IPS DF 6.9 (cell line): Measurements from ENCODE around the gene CASP14.

Experiments used
- DNase-seq: peaks from one replicate; pipeline ENCODE4 v3.0.0-alpha.2; 2013; ENCODE audit warnings: low read depth, low spot score
- H3K27ac ChIP-seq: one replicate; pipeline ENCODE4 v1.5.1; 2013; ENCODE audit warnings: low read length, control low read depth
- H3K27me3 ChIP-seq: 2 replicates; pipeline ENCODE4 v1.6.1; 2013; ENCODE audit warnings: mild to moderate bottlenecking, low read length; ENCODE audit not compliant: control insufficient read depth, insufficient read depth
- H3K36me3 ChIP-seq: 2 replicates; pipeline ENCODE4 v1.6.1; 2013; ENCODE audit warnings: low read length; ENCODE audit not compliant: control insufficient read depth, insufficient read depth
- H3K4me1 ChIP-seq: 2 replicates; pipeline ENCODE4 v1.6.1; 2013; ENCODE audit warnings: low read length; ENCODE audit not compliant: control insufficient read depth, insufficient read depth
- H3K4me3 ChIP-seq: 2 replicates; pipeline ENCODE4 v1.5.1; 2013; ENCODE audit warnings: mild to moderate bottlenecking, low read length
- H3K9me3 ChIP-seq: 2 replicates; pipeline ENCODE4 v1.6.1; 2013; ENCODE audit warnings: low read length, inconsistent platforms; ENCODE audit not compliant: control insufficient read depth, insufficient read depth
- WGBS: extraction: QIAGEN DNeasy Blood & Tissue Kit; methylation state at CpG from one replicate; pipeline ENCODE4 v1.1.7; 2013; ENCODE audit warnings: mixed read lengths, missing lambda C conversion rate; ENCODE audit not compliant: insufficient read length, insufficient coverage; 5-methylcytosine and 5-hydroxymethylcytosine counted together

The CASP14 gene

GRCh38 chr19:15028490-15028889, 20.8 kb upstream of the CASP14 start:
- WGBS = 100% methylated on average over 2 of the region's 5 CpGs
- Histone ChIP-seq H3K4me3 (no peak overlapping the region), H3K27me3 (no peaks in the 10 kb centered on the region), H3K36me3 (no peaks in the 10 kb centered on the region), H3K9me3 (no peaks in the 10 kb centered on the region), H3K27ac (no peak overlapping the region), H3K4me1 (no peaks in the 10 kb centered on the region; the same call in 1 of the 2 replicates)
- DNase-seq = no peak

GRCh38 chr19:15031675-15032074, 17.6 kb upstream of the CASP14 start:
- Histone ChIP-seq H3K27me3 (no peaks in the 10 kb centered on the region), H3K36me3 (no peaks in the 10 kb centered on the region), H3K27ac (no peak overlapping the region), H3K9me3 (no peaks in the 10 kb centered on the region), H3K4me1 (no peaks in the 10 kb centered on the region), H3K4me3 (no peak overlapping the region)
- WGBS = no CpG with 5 or more reads among the region's 1 CpG
- DNase-seq = no peak

- DNase-seq = no peak
- no CpG with 5 or more reads among the region's 1 CpG for WGBS
- no peaks in the 10 kb centered on the region for H3K36me3 ChIP-seq
- H3K4me3 ChIP-seq = no peak overlapping the region
- H3K4me1 ChIP-seq = no peaks in the 10 kb centered on the region
- H3K27me3 ChIP-seq = no peaks in the 10 kb centered on the region
- no peaks in the 10 kb centered on the region for H3K9me3 ChIP-seq
- H3K27ac ChIP-seq = no peak overlapping the region
These were observed 13.4 kb upstream of the CASP14 start for GRCh38 chr19:15035795-15036311.

GRCh38 chr19:15037586-15037985, 11.7 kb upstream of the CASP14 start:
- Histone ChIP-seq H3K4me1 (no peaks in the 10 kb centered on the region), H3K4me3 (no peak overlapping the region), H3K9me3 (no peaks in the 10 kb centered on the region), H3K27me3 (no peaks in the 10 kb centered on the region), H3K27ac (no peak overlapping the region), H3K36me3 (no peaks in the 10 kb centered on the region)
- no CpG with 5 or more reads among the region's 4 CpGs for WGBS
- no peak for DNase-seq

DNA sequence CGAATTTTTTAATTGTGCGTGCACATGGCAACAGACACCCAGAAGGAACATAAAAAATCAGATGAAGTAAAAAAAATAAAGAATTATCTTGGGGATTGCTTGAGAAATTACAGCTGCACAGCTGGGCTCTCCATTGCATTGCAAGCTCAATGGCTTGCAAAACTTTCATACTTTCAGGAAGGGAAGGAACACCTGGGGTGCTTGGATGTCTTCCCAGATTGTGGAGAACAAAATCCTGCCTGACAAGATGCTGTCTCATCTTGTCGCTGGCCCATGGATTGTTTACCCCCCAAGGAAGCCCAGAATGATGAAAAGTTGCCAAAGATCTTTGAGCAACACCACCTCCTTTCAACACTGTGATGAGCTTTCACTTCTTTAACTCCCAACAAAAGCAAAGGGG, 11.0 kb upstream of the CASP14 start:
- Histone ChIP-seq H3K4me3 (no peak overlapping the region), H3K4me1 (no peaks in the 10 kb centered on the region), H3K36me3 (no peaks in the 10 kb centered on the region), H3K27me3 (no peaks in the 10 kb centered on the region), H3K9me3 (no peaks in the 10 kb centered on the region), H3K27ac (no peak overlapping the region)
- WGBS = no CpG with 5 or more reads among the region's 3 CpGs
- no peak for DNase-seq

- Histone ChIP-seq H3K36me3 (no peaks in the 10 kb centered on the region), H3K27ac (no peak overlapping the region), H3K4me3 (no peak overlapping the region), H3K27me3 (no peaks in the 10 kb centered on the region), H3K9me3 (no peaks in the 10 kb centered on the region), H3K4me1 (no peaks in the 10 kb centered on the region)
- DNase-seq = no peak
- no CpG with 5 or more reads among the region's 1 CpG for WGBS
These were observed 7.3 kb upstream of the CASP14 start for GRCh38 chr19:15042003-15042402.

- WGBS = no CpG with 5 or more reads among the region's 2 CpGs
- no peak overlapping the region for H3K27ac ChIP-seq
- H3K27me3 ChIP-seq = no peaks in the 10 kb centered on the region
- DNase-seq = no peak
- H3K9me3 ChIP-seq = no peaks in the 10 kb centered on the region
- H3K4me3 ChIP-seq = no peak overlapping the region
- H3K36me3 ChIP-seq = no peaks in the 10 kb centered on the region
- no peaks in the 10 kb centered on the region for H3K4me1 ChIP-seq
These were observed 6.5 kb upstream of the CASP14 start for GRCh38 chr19:15042826-15043225.

GRCh38 chr19:15045506-15045905, 3.8 kb upstream of the CASP14 start:
- no peaks in the 10 kb centered on the region for H3K4me1 ChIP-seq
- no peak overlapping the region for H3K4me3 ChIP-seq
- H3K27ac ChIP-seq = no peak overlapping the region
- no peak for DNase-seq
- H3K27me3 ChIP-seq = no peaks in the 10 kb centered on the region
- no peaks in the 10 kb centered on the region for H3K9me3 ChIP-seq
- H3K36me3 ChIP-seq = no peaks in the 10 kb centered on the region
- WGBS = no CpG with 5 or more reads among the region's 3 CpGs

DNA sequence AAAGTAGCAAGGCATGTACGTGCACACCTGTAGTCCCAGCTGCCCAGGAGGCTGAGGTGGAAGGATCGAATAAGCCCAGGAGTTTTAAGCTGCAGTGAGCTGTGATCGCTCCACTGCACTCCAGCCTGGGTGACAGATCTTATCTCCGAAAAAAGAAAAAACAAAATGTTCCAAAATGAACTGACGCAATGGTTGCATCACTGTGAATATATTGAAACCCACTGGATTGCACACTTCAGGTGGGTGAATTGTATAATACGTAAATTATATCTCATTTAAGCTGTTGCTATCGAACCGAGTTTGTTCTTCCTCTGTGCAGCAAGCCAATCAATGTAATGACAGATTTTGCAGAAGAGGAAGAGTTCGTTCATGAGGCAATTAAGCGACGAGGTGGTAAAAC, 1.6 kb upstream of the CASP14 start:
- no CpG with 5 or more reads among the region's 11 CpGs for WGBS
- no peak for DNase-seq
- H3K27ac ChIP-seq = no peak overlapping the region
- H3K36me3 ChIP-seq = no peaks in the 10 kb centered on the region
- H3K4me1 ChIP-seq = no peaks in the 10 kb centered on the region
- no peaks in the 10 kb centered on the region; the same call in 1 of the 2 replicates for H3K9me3 ChIP-seq
- H3K27me3 ChIP-seq = no peaks in the 10 kb centered on the region
- no peak overlapping the region for H3K4me3 ChIP-seq

DNA sequence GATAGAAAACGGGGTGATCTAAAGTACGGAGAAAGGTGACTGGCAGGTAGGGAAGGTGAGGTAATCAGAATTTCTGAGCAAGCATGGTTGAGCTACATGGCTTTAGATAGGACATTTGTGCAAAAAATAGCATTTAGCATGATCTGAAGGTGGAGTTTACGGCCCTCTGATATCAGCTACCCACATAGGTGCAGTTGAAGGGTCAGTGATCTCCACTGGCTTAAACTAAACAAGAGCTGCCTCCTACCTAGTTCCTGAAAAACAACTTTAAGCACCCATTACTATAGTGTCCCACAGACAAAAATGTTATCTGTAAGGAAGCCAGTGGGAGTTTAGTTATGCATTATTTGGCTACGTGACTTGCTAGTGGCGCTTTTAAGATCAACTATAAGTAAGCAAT, 1.2 kb upstream of the CASP14 start:
- WGBS = no CpG with 5 or more reads among the region's 5 CpGs
- no peak overlapping the region for H3K4me3 ChIP-seq
- H3K4me1 ChIP-seq = no peaks in the 10 kb centered on the region
- H3K27me3 ChIP-seq = no peaks in the 10 kb centered on the region
- DNase-seq = no peak
- H3K27ac ChIP-seq = no peak overlapping the region
- no peaks in the 10 kb centered on the region; the same call in 1 of the 2 replicates for H3K9me3 ChIP-seq
- H3K36me3 ChIP-seq = no peaks in the 10 kb centered on the region

- Histone ChIP-seq H3K27ac (no peak overlapping the region), H3K9me3 (no peaks in the 10 kb centered on the region; the same call in 1 of the 2 replicates), H3K4me1 (no peaks in the 10 kb centered on the region), H3K4me3 (no peak overlapping the region), H3K27me3 (no peaks in the 10 kb centered on the region), H3K36me3 (no peaks in the 10 kb centered on the region)
- DNase-seq = no peak
- 100% methylated on average over 2 of the region's 2 CpGs for WGBS
These were observed 1.4 kb downstream of the CASP14 start for GRCh38 chr19:15050639-15051038.
